Loucy (cell line): Measurements from ENCODE around the gene P2RX7.
"Not testable (repeated sequence)": the region's sequence is repeated elsewhere in the genome, so short reads cannot be mapped to it uniquely, and the experiment has no call there.

Source experiments
- H2AFZ ChIP-seq: fragments of 200-600 bp; sonication (generic); 2 replicates; pipeline ENCODE4 v1.6.0; 2016; ENCODE audit warnings: antibody characterized with exemption, mild to moderate bottlenecking, low read length, moderate library complexity
- H3F3A ChIP-seq: fragments of 200-600 bp; 2 replicates; pipeline ENCODE4 v1.6.0; 2016; ENCODE audit warnings: antibody characterized with exemption, low read depth, mild to moderate bottlenecking
- H3K27me3 ChIP-seq: fragments of 200-600 bp; sonication (generic); 2 replicates; pipeline ENCODE4 v1.6.1; 2014; ENCODE audit warnings: low read length, mild to moderate bottlenecking; ENCODE audit not compliant: insufficient read depth, poor library complexity, severe bottlenecking
- H3K36me3 ChIP-seq: fragments of 200-600 bp; sonication (generic); 2 replicates; pipeline ENCODE4 v1.6.1; 2016; ENCODE audit warnings: low read length; ENCODE audit not compliant: insufficient read depth
- H3K4me1 ChIP-seq: fragments of 200-600 bp; sonication (generic); 2 replicates; pipeline ENCODE4 v1.5.1; 2014; ENCODE audit warnings: low read length, mild to moderate bottlenecking; ENCODE audit not compliant: insufficient read depth, poor library complexity, severe bottlenecking
- H3K4me2 ChIP-seq: fragments of 200-600 bp; sonication (generic); 2 replicates; pipeline ENCODE4 v1.6.0; 2014; ENCODE audit warnings: antibody characterized with exemption, low read length, low read depth, mild to moderate bottlenecking; ENCODE audit not compliant: poor library complexity, severe bottlenecking
- H3K4me3 ChIP-seq: fragments of 200-600 bp; sonication (generic); 2 replicates; pipeline ENCODE4 v1.5.1; 2014; ENCODE audit warnings: low read length, mild to moderate bottlenecking, mixed read lengths; ENCODE audit not compliant: poor library complexity, severe bottlenecking
- H3K79me2 ChIP-seq: fragments of 200-600 bp; sonication (generic); 2 replicates; pipeline ENCODE4 v1.6.1; 2014; ENCODE audit warnings: low read length; ENCODE audit not compliant: insufficient read depth
- H3K9ac ChIP-seq: fragments of 200-600 bp; sonication (generic); 2 replicates; pipeline ENCODE4 v1.6.0; 2014; ENCODE audit warnings: mild to moderate bottlenecking, low read depth, low read length, moderate library complexity; ENCODE audit not compliant: poor library complexity, severe bottlenecking
- H3K9me2 ChIP-seq: fragments of 200-600 bp; sonication (generic); replicated peaks from 2 replicates; pipeline ENCODE4 v1.6.1; 2016; ENCODE audit warnings: low read depth, low read length, mixed read lengths
- H3K9me3 ChIP-seq: fragments of 200-600 bp; sonication (generic); 2 replicates; pipeline ENCODE4 v1.6.1; 2014; ENCODE audit warnings: mild to moderate bottlenecking, antibody characterized with exemption, low read length, low read depth; ENCODE audit not compliant: insufficient read depth
- H4K20me1 ChIP-seq: fragments of 200-600 bp; sonication (generic); 2 replicates; pipeline ENCODE4 v1.6.0; 2014; ENCODE audit warnings: antibody characterized with exemption, low read length, mild to moderate bottlenecking; ENCODE audit not compliant: insufficient read depth, poor library complexity, severe bottlenecking
- CTCF ChIP-seq: fragments of 200-600 bp; sonication (generic); conservative IDR thresholded peaks from 2 replicates; pipeline ENCODE4 v1.5.1; 2014; ENCODE audit warnings: mild to moderate bottlenecking, antibody characterized with exemption, low read length
- EZH2phosphoT487 ChIP-seq: fragments of 200-600 bp; IDR thresholded peaks from 2 replicates; pipeline ENCODE4 v1.6.1; 2018; ENCODE audit warnings: antibody characterized with exemption, mild to moderate bottlenecking, moderate library complexity, borderline replicate concordance

Gene P2RX7

GRCh38 chr12:121159467-121160307, 27.0 kb downstream of the P2RX7 start:
- Histone ChIP-seq H3K4me3 (no peak overlapping the region), H3K79me2 (no peaks in the 10 kb centered on the region), H3K9me3 (no peaks in the 10 kb centered on the region), H3K36me3 (no peaks in the 10 kb centered on the region), H2AFZ (no peak overlapping the region), H3K9me2 (no peaks in the 10 kb centered on the region), H3K27me3 (no peaks in the 10 kb centered on the region), H4K20me1 (no peaks in the 10 kb centered on the region), H3K4me1 (no peaks in the 10 kb centered on the region), H3K9ac (no peak overlapping the region), H3K4me2 (no peak overlapping the region), H3F3A (no peaks in the 10 kb centered on the region)
- TF ChIP-seq CTCF, result no peak
- no peak for TF ChIP-seq EZH2phosphoT487

- no peaks in the 10 kb centered on the region for H4K20me1 ChIP-seq
- no peak for TF ChIP-seq EZH2phosphoT487
- no peak for TF ChIP-seq CTCF
Measured at GRCh38 chr12:121162384-121162783, 29.7 kb downstream of the P2RX7 start.

GRCh38 chr12:121162985-121163384, 30.3 kb downstream of the P2RX7 start:
- H3K79me2 ChIP-seq, result no peaks in the 10 kb centered on the region
- H4K20me1 ChIP-seq, result no peaks in the 10 kb centered on the region
- H3K9ac ChIP-seq, result no peak overlapping the region
- no peaks in the 10 kb centered on the region for H3F3A ChIP-seq
- H2AFZ ChIP-seq, result no peak overlapping the region
- no peaks in the 10 kb centered on the region for H3K9me3 ChIP-seq
- H3K4me2 ChIP-seq, result no peak overlapping the region
- H3K9me2 ChIP-seq, result no peaks in the 10 kb centered on the region
- H3K36me3 ChIP-seq, result no peaks in the 10 kb centered on the region
- H3K4me3 ChIP-seq, result no peak overlapping the region
- H3K27me3 ChIP-seq, result no peaks in the 10 kb centered on the region
- no peaks in the 10 kb centered on the region for H3K4me1 ChIP-seq
- TF ChIP-seq CTCF (no peak), EZH2phosphoT487 (no peak)

More at GRCh38 chr12:121162384-121162783, 29.7 kb downstream of the P2RX7 start:
- H3K9me3 ChIP-seq, result no peaks in the 10 kb centered on the region
- no peak overlapping the region for H2AFZ ChIP-seq
- H3F3A ChIP-seq, result no peaks in the 10 kb centered on the region
- H3K4me2 ChIP-seq, result no peak overlapping the region
- no peaks in the 10 kb centered on the region for H3K27me3 ChIP-seq
- H3K9me2 ChIP-seq, result no peaks in the 10 kb centered on the region
- H3K9ac ChIP-seq, result no peak overlapping the region
- no peaks in the 10 kb centered on the region for H3K4me1 ChIP-seq
- no peaks in the 10 kb centered on the region for H3K79me2 ChIP-seq
- no peaks in the 10 kb centered on the region for H3K36me3 ChIP-seq
- no peak overlapping the region for H3K4me3 ChIP-seq

- not testable (repeated sequence) for H2AFZ ChIP-seq, H3K27me3 ChIP-seq
Measured at GRCh38 chr12:121164839-121165238, 32.2 kb downstream of the P2RX7 start.

More at GRCh38 chr12:121164839-121165238, 32.2 kb downstream of the P2RX7 start:
- not testable (repeated sequence) for H3K4me2 ChIP-seq, H3K9ac ChIP-seq, H3K9me3 ChIP-seq, H4K20me1 ChIP-seq, H3K79me2 ChIP-seq, H3K36me3 ChIP-seq, H3K4me3 ChIP-seq, H3K4me1 ChIP-seq, H3K9me2 ChIP-seq, H3F3A ChIP-seq
